Stimulated activated naive CD8-positive, alpha-beta T cell treated with anti-CD3 and anti-CD28 coated beads, Interleukin-15, amount 100 ng/mL, for 72 hours (primary cell): ENCODE results near the gene NAMPT.
"Not testable (repeated sequence)": the region's sequence is repeated elsewhere in the genome, so short reads cannot be mapped to it uniquely, and the experiment has no call there.

ENCODE experiments used
- ATAC-seq: fragments of 150-1000 bp; cut with Tn5 transposase; 2 replicates; pipeline ENCODE4 v1.10.0; 2021; ENCODE audit warnings: mild to moderate bottlenecking, moderate library complexity
- DNase-seq, 2 donors: peaks; one replicate each; pipeline ENCODE4 v3.0.0; 2021 to 2022
- H3K27ac Mint-ChIP-seq, 2 donors: one replicate each; pipeline ENCODE4 v1.8.0; 2022; ENCODE audit warnings: mild to moderate bottlenecking in 2 of 2, mixed read lengths in 2 of 2, moderate library complexity in 2 of 2
- H3K27me3 Mint-ChIP-seq: one replicate; pipeline ENCODE4 v1.8.0; 2022; ENCODE audit warnings: mixed read lengths
- H3K4me1 Mint-ChIP-seq: one replicate; pipeline ENCODE4 v1.8.0; 2022; ENCODE audit warnings: mild to moderate bottlenecking, mixed read lengths
- H3K4me3 Mint-ChIP-seq, 2 donors: one replicate each; pipeline ENCODE4 v1.8.0; 2022; ENCODE audit warnings: mild to moderate bottlenecking in 2 of 2, mixed read lengths in 2 of 2, moderate library complexity in 1 of 2
- H3K9me3 Mint-ChIP-seq, 2 donors: one replicate each; pipeline ENCODE4 v1.8.0; 2022; ENCODE audit warnings: mixed read lengths in 2 of 2

Gene NAMPT

GRCh38 chr7:106284714-106285050 is at the start of gene NAMPT:
NAMPT (minus strand) TSS chr7:106284983; CDS start chr7:106284884, 99 bp downstream.
- DNase-seq (no peak), ATAC-seq (no peak)
- Mint-ChIP-seq H3K4me3 (peak within 1 kb of the TSS; percentile 98 to 99), H3K4me1 (peaks cover 50% of the 10 kb centered on the region), H3K27ac (peak within 1 kb of the TSS; percentile 99 to 100), H3K9me3 (no peaks in the 10 kb centered on the region), H3K27me3 (no peaks in the 10 kb centered on the region)

- no peak for ATAC-seq
- no peak overlapping the region for H3K27ac Mint-ChIP-seq
- DNase-seq, result no peak
- peaks cover 17% of the 10 kb centered on the region for H3K4me1 Mint-ChIP-seq
- peaks cover 0 to 6% of the 10 kb centered on the region in 2 donors for H3K9me3 Mint-ChIP-seq
- H3K27me3 Mint-ChIP-seq, result peaks cover 44% of the 10 kb centered on the region
- no peak overlapping the region for H3K4me3 Mint-ChIP-seq
Observed at GRCh38 chr7:106332201-106332600, 47.4 kb upstream of the NAMPT start.

- H3K27ac Mint-ChIP-seq, result no peak overlapping the region
- no peak for ATAC-seq
- H3K27me3 Mint-ChIP-seq, result peaks cover 48% of the 10 kb centered on the region
- peaks cover 17% of the 10 kb centered on the region for H3K4me1 Mint-ChIP-seq
- H3K9me3 Mint-ChIP-seq, result no peaks in the 10 kb centered on the region
- H3K4me3 Mint-ChIP-seq, result no peak overlapping the region
- DNase-seq, result no peak
Observed at GRCh38 chr7:106331441-106332175, 46.8 kb upstream of the NAMPT start.

- Mint-ChIP-seq H3K27me3 (peaks cover 38% of the 10 kb centered on the region), H3K27ac (no peak overlapping the region), H3K9me3 (no peaks in the 10 kb centered on the region), H3K4me3 (no peak overlapping the region), H3K4me1 (peaks cover 17% of the 10 kb centered on the region)
- ATAC-seq (peak; percentile 60), DNase-seq (no peak)
Observed at GRCh38 chr7:106329971-106330733, 45.4 kb upstream of the NAMPT start.

GRCh38 chr7:106329408-106329807 is 44.6 kb upstream of the NAMPT start:
- H3K27me3 Mint-ChIP-seq, result peaks cover 35% of the 10 kb centered on the region
- no peak for ATAC-seq
- H3K9me3 Mint-ChIP-seq, result no peaks in the 10 kb centered on the region
- DNase-seq, result no peak
- no peak overlapping the region for H3K4me3 Mint-ChIP-seq
- peaks cover 17% of the 10 kb centered on the region for H3K4me1 Mint-ChIP-seq
- H3K27ac Mint-ChIP-seq, result no peak overlapping the region

GRCh38 chr7:106327538-106328481 is 43.0 kb upstream of the NAMPT start:
- Mint-ChIP-seq H3K27me3 (peaks cover 28% of the 10 kb centered on the region), H3K4me1 (peaks cover 15% of the 10 kb centered on the region), H3K4me3 (no peak overlapping the region), H3K9me3 (no peaks in the 10 kb centered on the region), H3K27ac (peak overlapping the region in 1 of 2 donors; percentile 77)
- DNase-seq (no peak), ATAC-seq (no peak)

GRCh38 chr7:106326594-106327537 is 42.1 kb upstream of the NAMPT start:
- Mint-ChIP-seq H3K27me3 (peaks cover 33% of the 10 kb centered on the region), H3K27ac (no peak overlapping the region), H3K9me3 (no peaks in the 10 kb centered on the region), H3K4me3 (no peak overlapping the region), H3K4me1 (peaks cover 12% of the 10 kb centered on the region)
- ATAC-seq, result no peak
- no peak for DNase-seq

GRCh38 chr7:106324509-106324908 is 39.7 kb upstream of the NAMPT start:
- ATAC-seq, H3K4me1 Mint-ChIP-seq, H3K4me3 Mint-ChIP-seq, H3K27ac Mint-ChIP-seq, H3K9me3 Mint-ChIP-seq, DNase-seq: not testable (repeated sequence)
- peaks cover 46% of the 10 kb centered on the region for H3K27me3 Mint-ChIP-seq

GRCh38 chr7:106320254-106320770 is 35.5 kb upstream of the NAMPT start:
- H3K4me3 Mint-ChIP-seq, ATAC-seq, H3K4me1 Mint-ChIP-seq, DNase-seq, H3K9me3 Mint-ChIP-seq: not testable (repeated sequence)
- H3K27ac Mint-ChIP-seq, result peak overlapping the region in 1 of 2 donors; percentile 67
- H3K27me3 Mint-ChIP-seq, result peaks cover 49% of the 10 kb centered on the region

- Mint-ChIP-seq H3K27me3 (peaks cover 57% of the 10 kb centered on the region), H3K4me3 (no peak overlapping the region), H3K27ac (no peak overlapping the region), H3K9me3 (peaks cover 0 to 15% of the 10 kb centered on the region in 2 donors), H3K4me1 (peaks cover 15% of the 10 kb centered on the region)
- ATAC-seq, result no peak
- no peak for DNase-seq
Observed at GRCh38 chr7:106318482-106318881, 33.7 kb upstream of the NAMPT start.

- H3K27ac Mint-ChIP-seq, result no peak overlapping the region
- H3K9me3 Mint-ChIP-seq, result peaks cover 0 to 15% of the 10 kb centered on the region in 2 donors
- H3K4me3 Mint-ChIP-seq, result no peak overlapping the region
- no peak for DNase-seq
- ATAC-seq, result no peak
- H3K27me3 Mint-ChIP-seq, result peaks cover 57% of the 10 kb centered on the region
- H3K4me1 Mint-ChIP-seq, result peaks cover 20% of the 10 kb centered on the region
Observed at GRCh38 chr7:106317971-106318370, 33.2 kb upstream of the NAMPT start.

GRCh38 chr7:106316947-106317346 is 32.2 kb upstream of the NAMPT start:
- no peak overlapping the region for H3K27ac Mint-ChIP-seq
- ATAC-seq (no peak), DNase-seq (no peak)
- H3K27me3 Mint-ChIP-seq, result peaks cover 48% of the 10 kb centered on the region
- H3K4me3 Mint-ChIP-seq, result no peak overlapping the region
- peaks cover 0 to 15% of the 10 kb centered on the region in 2 donors for H3K9me3 Mint-ChIP-seq
- peaks cover 21% of the 10 kb centered on the region for H3K4me1 Mint-ChIP-seq

- Mint-ChIP-seq H3K27ac (no peak overlapping the region), H3K4me1 (peaks cover 21% of the 10 kb centered on the region), H3K27me3 (peaks cover 36% of the 10 kb centered on the region), H3K4me3 (no peak overlapping the region), H3K9me3 (peaks cover 6 to 21% of the 10 kb centered on the region in 2 donors)
- no peak for ATAC-seq
- DNase-seq, result no peak
Observed at GRCh38 chr7:106314875-106315274, 30.1 kb upstream of the NAMPT start.

GRCh38 chr7:106313966-106314365 is 29.2 kb upstream of the NAMPT start:
- no peak for ATAC-seq
- H3K9me3 Mint-ChIP-seq, result peaks cover 6 to 21% of the 10 kb centered on the region in 2 donors
- no peak for DNase-seq
- H3K4me1 Mint-ChIP-seq, result peaks cover 29% of the 10 kb centered on the region
- peaks cover 32% of the 10 kb centered on the region for H3K27me3 Mint-ChIP-seq
- H3K4me3 Mint-ChIP-seq, result peak overlapping the region; percentile 2 to 11
- H3K27ac Mint-ChIP-seq, result peak overlapping the region; percentile 36 to 64
